ENCODE results near the gene ECHDC3.
"Not testable (repeated sequence)": the region's sequence is repeated elsewhere in the genome, so short reads cannot be mapped to it uniquely, and the experiment has no call there.

The ECHDC3 gene

GRCh38 chr10:11728353-11728752 is 13.8 kb upstream of the ECHDC3 start:
- Histone ChIP-seq H3K9me3 (peaks cover 30% of the 10 kb centered on the region), H3K27ac (no peak overlapping the region), H3K9ac (no peak overlapping the region), H3K4me1 (no peaks in the 10 kb centered on the region), H3K4me2 (no peak overlapping the region), H3K27me3 (no peaks in the 10 kb centered on the region), H4K20me1 (no peaks in the 10 kb centered on the region), H3K4me3 (no peak overlapping the region), H3K36me3 (no peaks in the 10 kb centered on the region)
- TF ChIP-seq Cebpa-rat (IDR thresholded peaks at IDR 0.05), result no peak

GRCh38 chr10:11729790-11730315 is 12.3 kb upstream of the ECHDC3 start:
- Histone ChIP-seq H3K27ac (no peak overlapping the region), H3K4me3 (no peak overlapping the region), H3K4me2 (no peak overlapping the region), H3K9ac (no peak overlapping the region), H3K4me1 (no peaks in the 10 kb centered on the region), H3K27me3 (no peaks in the 10 kb centered on the region), H4K20me1 (no peaks in the 10 kb centered on the region), H3K9me3 (peaks cover 30% of the 10 kb centered on the region), H3K36me3 (no peaks in the 10 kb centered on the region)
- no peak for TF ChIP-seq Cebpa-rat (IDR thresholded peaks at IDR 0.05)

- Histone ChIP-seq H3K9ac (no peak overlapping the region), H3K4me3 (no peak overlapping the region), H3K36me3 (no peaks in the 10 kb centered on the region), H3K9me3 (peaks cover 30% of the 10 kb centered on the region), H3K4me2 (no peak overlapping the region), H3K4me1 (no peaks in the 10 kb centered on the region), H3K27me3 (no peaks in the 10 kb centered on the region), H3K27ac (no peak overlapping the region), H4K20me1 (no peaks in the 10 kb centered on the region)
- no peak for TF ChIP-seq Cebpa-rat (IDR thresholded peaks at IDR 0.05)
Measured at GRCh38 chr10:11730779-11731178, 11.4 kb upstream of the ECHDC3 start.

- Histone ChIP-seq H3K4me1 (peaks cover 11% of the 10 kb centered on the region; the same call in 1 of the 2 replicates), H3K9me3 (peaks cover 11% of the 10 kb centered on the region)
- not testable (repeated sequence) for H3K4me2 ChIP-seq, H3K27me3 ChIP-seq, H3K4me3 ChIP-seq, H4K20me1 ChIP-seq, H3K36me3 ChIP-seq, H3K9ac ChIP-seq, H3K27ac ChIP-seq
Measured at GRCh38 chr10:11736767-11737166, 5.4 kb upstream of the ECHDC3 start.

- H3K36me3 ChIP-seq, H4K20me1 ChIP-seq, H3K4me3 ChIP-seq, H3K27me3 ChIP-seq, H3K27ac ChIP-seq, H3K9ac ChIP-seq: not testable (repeated sequence)
- peaks cover 14% of the 10 kb centered on the region for H3K4me1 ChIP-seq
- H3K9me3 ChIP-seq, result peaks cover 11% of the 10 kb centered on the region
- peak overlapping the region; percentile 32 for H3K4me2 ChIP-seq
Measured at GRCh38 chr10:11737258-11738032, 4.7 kb upstream of the ECHDC3 start.

GRCh38 chr10:11740907-11741306 is 1.3 kb upstream of the ECHDC3 start:
- no peak overlapping the region for H3K4me3 ChIP-seq
- TF ChIP-seq Cebpa-rat (IDR thresholded peaks at IDR 0.05), result no peak
- H3K9ac ChIP-seq, result no peak overlapping the region
- no peak overlapping the region for H3K4me2 ChIP-seq
- no peaks in the 10 kb centered on the region for H3K27me3 ChIP-seq
- H3K9me3 ChIP-seq, result peaks cover 11% of the 10 kb centered on the region
- H3K36me3 ChIP-seq, result no peaks in the 10 kb centered on the region; the same call in 1 of the 2 replicates
- H3K27ac ChIP-seq, result no peak overlapping the region
- no peaks in the 10 kb centered on the region for H4K20me1 ChIP-seq
- peaks cover 26% of the 10 kb centered on the region for H3K4me1 ChIP-seq

GRCh38 chr10:11741608-11742007 is 574 bp upstream of the ECHDC3 start:
- Histone ChIP-seq H3K36me3 (no peaks in the 10 kb centered on the region; the same call in 1 of the 2 replicates), H3K9me3 (peaks cover 11% of the 10 kb centered on the region), H3K4me3 (peak overlapping the region; percentile 89), H3K27ac (no peak overlapping the region), H3K4me2 (peak overlapping the region; percentile 92), H3K27me3 (no peaks in the 10 kb centered on the region), H3K4me1 (peaks cover 26% of the 10 kb centered on the region), H3K9ac (no peak overlapping the region), H4K20me1 (no peaks in the 10 kb centered on the region)
- TF ChIP-seq Cebpa-rat (IDR thresholded peaks at IDR 0.05), result no peak

- Histone ChIP-seq H3K36me3 (no peaks in the 10 kb centered on the region; the same call in 1 of the 2 replicates), H4K20me1 (no peaks in the 10 kb centered on the region), H3K9ac (peak overlapping the region; percentile 88), H3K4me2 (peak overlapping the region; percentile 99), H3K4me1 (peaks cover 20% of the 10 kb centered on the region), H3K4me3 (peak overlapping the region; percentile 89), H3K27ac (peak overlapping the region; percentile 84), H3K9me3 (peaks cover 11% of the 10 kb centered on the region), H3K27me3 (no peaks in the 10 kb centered on the region)
- TF ChIP-seq Cebpa-rat (IDR thresholded peaks at IDR 0.05), result no peak
Measured at GRCh38 chr10:11742779-11743298, 657 bp downstream of the ECHDC3 start.

- Histone ChIP-seq H3K9ac (no peak overlapping the region), H3K36me3 (no peaks in the 10 kb centered on the region; the same call in 1 of the 2 replicates), H3K4me3 (peak overlapping the region; percentile 89)
Measured at GRCh38 chr10:11743461-11744338, 1.5 kb downstream of the ECHDC3 start.

More at GRCh38 chr10:11743461-11744338, 1.5 kb downstream of the ECHDC3 start:
- H3K27ac ChIP-seq, result no peak overlapping the region
- H3K4me2 ChIP-seq, result peak overlapping the region; percentile 99
- H3K27me3 ChIP-seq, result no peaks in the 10 kb centered on the region
- TF ChIP-seq Cebpa-rat (IDR thresholded peaks at IDR 0.05), result no peak
- no peaks in the 10 kb centered on the region for H4K20me1 ChIP-seq
- peaks cover 7% of the 10 kb centered on the region for H3K9me3 ChIP-seq
- H3K4me1 ChIP-seq, result peaks cover 19% of the 10 kb centered on the region
